Osteocyte (in vitro differentiated cells): ENCODE results near the gene TET3. TPM values are rescaled to one million over a fixed set of nuclear protein-coding genes. Genes with fewer than 3 reads are reported as not detected.

Experiments
- DNase-seq: peaks from one replicate; pipeline ENCODE4 v3.0.0; 2021; ENCODE audit warnings: mixed read lengths; ENCODE audit not compliant: unreplicated experiment; ENCODE audit errors: extremely low spot score
- H3K27ac Mint-ChIP-seq: one replicate; pipeline ENCODE4 v1.8.0; 2021; ENCODE audit warnings: mild to moderate bottlenecking, mixed read lengths; ENCODE audit not compliant: unreplicated experiment
- H3K27me3 Mint-ChIP-seq: one replicate; pipeline ENCODE4 v1.8.0; 2021; ENCODE audit warnings: mixed read lengths; ENCODE audit not compliant: unreplicated experiment
- H3K36me3 Mint-ChIP-seq: one replicate; pipeline ENCODE4 v1.8.0; 2021; ENCODE audit warnings: mixed read lengths; ENCODE audit not compliant: unreplicated experiment
- H3K4me1 Mint-ChIP-seq: one replicate; pipeline ENCODE4 v1.8.0; 2021; ENCODE audit warnings: mixed read lengths; ENCODE audit not compliant: unreplicated experiment
- H3K4me3 Mint-ChIP-seq: one replicate; pipeline ENCODE4 v1.8.0; 2021; ENCODE audit warnings: mild to moderate bottlenecking, moderate library complexity, mixed read lengths; ENCODE audit not compliant: unreplicated experiment
- H3K9me3 Mint-ChIP-seq: one replicate; pipeline ENCODE4 v1.8.0; 2021; ENCODE audit warnings: mixed read lengths; ENCODE audit not compliant: unreplicated experiment
- CTCF ChIP-seq: fragments of 200-600 bp; sonication (generic); IDR thresholded peaks from 2 replicates; pipeline ENCODE4 v1.5.0; 2021; ENCODE audit warnings: antibody characterized with exemption, mild to moderate bottlenecking, moderate library complexity
- total RNA-seq: library from RNA; stranded (reverse); gene quantifications from 2 replicates; pipeline ENCODE4 v1.2.1, GENCODE V29; 2021

The TET3 gene
- total RNA-seq, 1 donor from 2014 or later = 26.5 TPM

DNA sequence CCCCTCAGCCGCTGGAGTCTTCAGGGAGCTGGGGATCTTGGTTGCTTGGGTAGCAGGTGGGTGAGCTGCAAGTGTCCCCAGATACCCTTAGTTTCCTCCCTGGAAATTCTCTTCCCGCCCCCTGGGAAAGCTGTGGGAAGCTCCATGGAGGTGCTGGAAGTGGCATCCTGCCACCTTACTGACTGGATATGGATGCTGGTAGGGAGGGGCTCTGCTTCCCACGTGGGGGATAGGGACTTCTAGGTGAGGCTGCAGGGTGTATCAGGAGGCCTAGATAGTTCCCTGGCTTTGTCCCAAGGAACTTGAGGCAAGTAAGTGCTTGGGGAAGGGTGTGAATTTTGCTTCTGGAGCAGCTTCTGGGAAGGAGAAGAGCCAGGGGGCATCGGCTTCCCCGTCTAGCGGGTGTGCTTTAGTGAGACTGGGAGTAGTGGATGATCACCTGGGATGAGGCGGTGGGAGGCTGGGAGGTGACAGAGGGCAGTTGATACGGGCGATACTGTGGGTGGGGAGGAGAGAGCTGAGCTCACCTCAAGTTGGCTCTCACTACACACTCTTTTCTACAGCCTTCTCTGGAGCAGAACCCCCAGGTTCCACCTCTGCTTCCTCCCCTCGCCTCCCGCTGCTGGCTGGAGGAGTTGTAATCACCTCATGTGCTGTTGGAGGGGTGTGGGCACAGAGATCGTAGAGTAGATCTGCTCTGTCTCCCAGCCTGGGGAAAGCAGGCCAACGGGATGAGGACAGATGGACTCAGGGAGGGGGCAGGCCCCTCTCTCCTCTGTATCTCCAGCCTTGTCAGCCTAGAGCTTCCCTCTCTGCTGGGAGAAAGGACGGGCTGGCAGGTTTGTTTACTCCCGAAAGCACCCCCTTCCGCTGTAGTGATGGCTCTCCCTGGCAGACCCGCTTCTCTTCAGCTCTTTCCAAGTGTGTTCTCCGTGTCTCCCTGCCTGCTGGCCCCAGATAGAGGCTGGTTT lies 19.8 kb downstream of the TET3 start:
- H3K36me3 Mint-ChIP-seq = peaks cover 2% of the 10 kb centered on the region
- peak overlapping the region; percentile 92 for H3K27ac Mint-ChIP-seq
- no peak for TF ChIP-seq CTCF
- H3K4me3 Mint-ChIP-seq = peak overlapping the region; percentile 82
- no peak for DNase-seq
- no peaks in the 10 kb centered on the region for H3K9me3 Mint-ChIP-seq
- peaks cover 91% of the 10 kb centered on the region for H3K4me1 Mint-ChIP-seq
- no peaks in the 10 kb centered on the region for H3K27me3 Mint-ChIP-seq

DNA sequence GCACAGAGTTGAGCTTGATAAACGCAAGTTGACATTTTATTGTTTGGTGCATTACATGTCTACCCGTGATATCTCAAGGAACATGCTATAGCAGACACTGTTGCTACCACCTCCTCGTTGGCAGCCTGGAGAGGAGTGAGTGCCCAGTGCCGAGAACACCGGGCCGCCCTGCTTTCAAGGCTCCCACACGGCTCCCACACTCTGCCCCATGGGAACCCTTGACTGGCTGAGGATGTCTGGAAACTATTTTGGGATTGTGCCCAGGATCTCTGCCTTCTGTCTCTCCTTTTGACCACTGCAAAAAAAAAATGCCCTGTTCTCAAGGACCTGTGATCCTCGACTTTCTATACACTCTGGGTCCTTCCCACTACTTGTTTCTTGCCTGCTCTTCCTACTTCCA lies 21.1 kb downstream of the TET3 start:
- Mint-ChIP-seq H3K27ac (peak overlapping the region; percentile 19), H3K9me3 (no peaks in the 10 kb centered on the region), H3K27me3 (no peaks in the 10 kb centered on the region), H3K36me3 (peaks cover 4% of the 10 kb centered on the region), H3K4me1 (peaks cover 90% of the 10 kb centered on the region), H3K4me3 (peak overlapping the region; percentile 44)
- no peak for TF ChIP-seq CTCF
- DNase-seq = no peak

DNA sequence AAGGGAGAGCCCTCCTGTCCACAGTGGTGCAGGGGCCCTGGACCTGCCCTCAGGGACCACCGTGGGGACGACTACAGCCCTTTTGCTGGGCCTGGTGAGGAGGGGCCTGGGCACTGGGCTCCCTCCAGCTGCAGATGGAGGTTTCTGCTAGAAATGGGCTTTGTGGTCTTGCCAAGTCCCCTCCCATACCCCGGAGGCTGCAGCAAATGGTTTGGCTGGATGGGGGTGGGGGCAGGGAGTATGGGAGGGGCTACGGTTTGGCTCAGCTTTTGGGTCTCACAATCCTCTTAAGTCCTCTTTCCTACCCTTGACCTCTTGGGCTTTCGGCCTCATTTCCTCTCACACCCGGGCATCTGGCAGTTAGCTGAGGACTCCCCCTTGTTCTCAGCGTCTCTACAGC lies 21.7 kb downstream of the TET3 start:
- TF ChIP-seq CTCF = no peak
- Mint-ChIP-seq H3K4me3 (peak overlapping the region; percentile 40), H3K36me3 (peaks cover 4% of the 10 kb centered on the region), H3K9me3 (no peaks in the 10 kb centered on the region), H3K27me3 (no peaks in the 10 kb centered on the region), H3K27ac (peak overlapping the region; percentile 27), H3K4me1 (peaks cover 83% of the 10 kb centered on the region)
- no peak for DNase-seq

GRCh38 chr2:74007121-74007520 lies 22.4 kb downstream of the TET3 start:
- peaks cover 4% of the 10 kb centered on the region for H3K36me3 Mint-ChIP-seq
- peaks cover 78% of the 10 kb centered on the region for H3K4me1 Mint-ChIP-seq
- peak overlapping the region; percentile 40 for H3K4me3 Mint-ChIP-seq
- TF ChIP-seq CTCF = no peak
- no peaks in the 10 kb centered on the region for H3K27me3 Mint-ChIP-seq
- H3K9me3 Mint-ChIP-seq = no peaks in the 10 kb centered on the region
- peak overlapping the region; percentile 27 for H3K27ac Mint-ChIP-seq
- no peak for DNase-seq

GRCh38 chr2:74007711-74008110 lies 23.0 kb downstream of the TET3 start:
- peaks cover 78% of the 10 kb centered on the region for H3K4me1 Mint-ChIP-seq
- no peaks in the 10 kb centered on the region for H3K27me3 Mint-ChIP-seq
- H3K9me3 Mint-ChIP-seq = no peaks in the 10 kb centered on the region
- no peak for TF ChIP-seq CTCF
- no peak for DNase-seq
- H3K4me3 Mint-ChIP-seq = no peak overlapping the region
- H3K36me3 Mint-ChIP-seq = peaks cover 4% of the 10 kb centered on the region
- peak overlapping the region; percentile 72 for H3K27ac Mint-ChIP-seq
